HG02884 (cell line): Measurements from ENCODE around the gene COTL1.
"Not testable (repeated sequence)": the region's sequence is repeated elsewhere in the genome, so short reads cannot be mapped to it uniquely, and the experiment has no call there.

Experiments used
- ATAC-seq: cut with Tn5 transposase; IDR thresholded peaks from one replicate; pipeline ENCODE4 v1.9.1; 2021; ENCODE audit warnings: mild to moderate bottlenecking, moderate library complexity; ENCODE audit not compliant: unreplicated experiment

Gene COTL1

GRCh38 chr16:84574191-84574590, 43.7 kb downstream of the COTL1 start:
- ATAC-seq, result no peak

- no peak for ATAC-seq
Observed at GRCh38 chr16:84572096-84572495, 45.8 kb downstream of the COTL1 start.

- no peak for ATAC-seq
Observed at GRCh38 chr16:84571506-84571905, 46.4 kb downstream of the COTL1 start.

GRCh38 chr16:84570739-84571403, 47.0 kb downstream of the COTL1 start:
- no peak for ATAC-seq

- ATAC-seq, result no peak
Observed at GRCh38 chr16:84569382-84569987, 48.4 kb downstream of the COTL1 start.

GRCh38 chr16:84568066-84568465, 49.8 kb downstream of the COTL1 start:
- ATAC-seq, result no peak

GRCh38 chr16:84567286-84567962, 50.5 kb downstream of the COTL1 start:
- no peak for ATAC-seq

- ATAC-seq, result no peak
Observed at GRCh38 chr16:84566545-84567257, 51.2 kb downstream of the COTL1 start.

- ATAC-seq, result no peak
Observed at GRCh38 chr16:84565669-84566495, 52.0 kb downstream of the COTL1 start.

GRCh38 chr16:84563786-84564420, 54.0 kb downstream of the COTL1 start:
- no peak for ATAC-seq

GRCh38 chr16:84563064-84563715, 54.7 kb downstream of the COTL1 start:
- no peak for ATAC-seq

- ATAC-seq, result peak; percentile 60
Observed at GRCh38 chr16:84562174-84562815, 55.6 kb downstream of the COTL1 start.

- no peak for ATAC-seq
Observed at GRCh38 chr16:84561291-84561690, 56.6 kb downstream of the COTL1 start.

GRCh38 chr16:84560269-84560668, 57.6 kb downstream of the COTL1 start:
- no peak for ATAC-seq

- ATAC-seq, result no peak
Observed at GRCh38 chr16:84559311-84559932, 58.5 kb downstream of the COTL1 start.

GRCh38 chr16:84558850-84559249, 59.0 kb downstream of the COTL1 start:
- ATAC-seq, result not testable (repeated sequence)

GRCh38 chr16:84557504-84557903, 60.4 kb downstream of the COTL1 start:
- no peak for ATAC-seq

GRCh38 chr16:84557059-84557458, 60.8 kb downstream of the COTL1 start:
- no peak for ATAC-seq
